Measurements from ENCODE around the gene MARCKSL1. TPM values are rescaled to one million over a fixed set of nuclear protein-coding genes. Genes with fewer than 3 reads are reported as not detected.
A peak's percentile ranks its signal among the peaks of the same experiment; 100 is the strongest.

Gene MARCKSL1
- total RNA-seq, 1 donor from 2014 or later: 132 TPM

GRCh38 chr1:32335535-32335789, 571 bp downstream of the MARCKSL1 start:
- intact Hi-C loops (cut with micrococcal nuclease): loop anchor here (1.0 to 10.0 kb wide), 8 partner anchors 13 to 401 kb away; partner anchors contain the start of genes FAM229A, HDAC1, PTP4A2 and TSSK3
- ATAC-seq (ENCODE audit: low read depth) (peak; percentile 4), DNase-seq (no peak)
- ChIA-PET CTCF (interaction anchor here (0.7 to 3.4 kb wide), 11 partner anchors 15 to 119 kb away, joined by 3 to 15 read pairs (median 6); partner anchors contain the start of gene BSDC1), POLR2A (interaction anchor here (0.5 to 5.8 kb wide), 35 partner anchors 10 to 723 kb away, joined by 4 to 151 read pairs (median 8); partner anchors contain the start of genes BSDC1, CCDC28B, EIF3I and FAM167B)
- H3K36me3 Mint-ChIP-seq (ENCODE audit: low read depth): peaks cover 38% of the 10 kb centered on the region
- peak overlapping the region; percentile 86 for H3K4me3 Mint-ChIP-seq
- no peaks in the 10 kb centered on the region for H3K27me3 Mint-ChIP-seq
- peaks cover 61% of the 10 kb centered on the region for H3K4me1 Mint-ChIP-seq
- H3K9me3 Mint-ChIP-seq: no peaks in the 10 kb centered on the region
- H3K27ac Mint-ChIP-seq: no peak overlapping the region
- no peak for TF ChIP-seq CTCF (IDR thresholded peaks at IDR 0.05)

GRCh38 chr1:32334864-32335534, 1.0 kb downstream of the MARCKSL1 start:
- Mint-ChIP-seq H3K9me3 (no peaks in the 10 kb centered on the region), H3K4me3 (peak overlapping the region; percentile 86), H3K27ac (peak overlapping the region; percentile 87), H3K4me1 (peaks cover 57% of the 10 kb centered on the region), H3K36me3 (ENCODE audit: low read depth) (peaks cover 43% of the 10 kb centered on the region), H3K27me3 (no peaks in the 10 kb centered on the region)
- POLR2A ChIA-PET: interaction anchor here (0.5 to 5.8 kb wide), 24 partner anchors 10 to 599 kb away, joined by 3 to 151 read pairs (median 12); partner anchors contain the start of genes BSDC1, CCDC28B, EIF3I and FAM167B
- ATAC-seq (ENCODE audit: low read depth): peak; percentile 30
- TF ChIP-seq CTCF (IDR thresholded peaks at IDR 0.05): no peak
- intact Hi-C loops (cut with micrococcal nuclease): loop anchor here (1.0 to 10.0 kb wide), 8 partner anchors 13 to 400 kb away; partner anchors contain the start of genes FAM229A, HDAC1, PTP4A2 and TSSK3
- peak; percentile 71 for DNase-seq
- CTCF ChIA-PET: interaction anchor here (1.3 to 3.4 kb wide), 9 partner anchors 16 to 119 kb away, joined by 3 to 15 read pairs (median 9); partner anchors contain the start of gene BSDC1

GRCh38 chr1:32334274-32334861, 1.7 kb downstream of the MARCKSL1 start:
- H3K4me1 Mint-ChIP-seq: peaks cover 51% of the 10 kb centered on the region
- peak; percentile 22 for DNase-seq
- no peak for ATAC-seq (ENCODE audit: low read depth)
- no peaks in the 10 kb centered on the region for H3K9me3 Mint-ChIP-seq
- peak overlapping the region; percentile 86 for H3K4me3 Mint-ChIP-seq
- ChIA-PET POLR2A (interaction anchor here (0.7 to 5.7 kb wide), 8 partner anchors 13 to 186 kb away, joined by 3 to 95 read pairs (median 4); partner anchors contain the start of gene FAM229A), CTCF (interaction anchor here (2.2 kb wide), 2 partner anchors 18 to 94 kb away, joined by 6 to 10 read pairs; no protein-coding TSS in a partner anchor)
- no peaks in the 10 kb centered on the region for H3K27me3 Mint-ChIP-seq
- TF ChIP-seq CTCF (IDR thresholded peaks at IDR 0.05): no peak
- H3K27ac Mint-ChIP-seq: peak overlapping the region; percentile 87
- H3K36me3 Mint-ChIP-seq (ENCODE audit: low read depth): peaks cover 48% of the 10 kb centered on the region
- intact Hi-C loops (cut with micrococcal nuclease): loop anchor here (10.0 kb wide), 1 partner anchor 400 kb away; the partner anchor contains the start of gene PTP4A2

GRCh38 chr1:32333251-32333963, 2.6 kb downstream of the MARCKSL1 start:
- CTCF ChIA-PET: interaction anchor here (0.9 to 2.2 kb wide), 6 partner anchors 17 to 117 kb away, joined by 3 to 10 read pairs (median 4); partner anchors contain the start of gene BSDC1
- no peak for ATAC-seq (ENCODE audit: low read depth)
- Mint-ChIP-seq H3K27ac (peak overlapping the region; percentile 57), H3K4me3 (peak overlapping the region; percentile 86), H3K27me3 (no peaks in the 10 kb centered on the region), H3K4me1 (peaks cover 41% of the 10 kb centered on the region), H3K36me3 (ENCODE audit: low read depth) (peaks cover 58% of the 10 kb centered on the region), H3K9me3 (no peaks in the 10 kb centered on the region)
- intact Hi-C loops (cut with micrococcal nuclease): loop anchor here (10.0 kb wide), 1 partner anchor 399 kb away; the partner anchor contains the start of gene PTP4A2
- POLR2A ChIA-PET: interaction anchor here (1.1 to 5.7 kb wide), 7 partner anchors 9 to 91 kb away, joined by 3 to 95 read pairs (median 9); partner anchors contain the start of gene FAM229A
- DNase-seq: no peak
- TF ChIP-seq CTCF (IDR thresholded peaks at IDR 0.05): no peak

Data from activated B cell treated with CpG ODN at 0.5 μM for 24 hours (primary cell).